ENCODE results near the gene UBE2H. TPM values are rescaled to one million over a fixed set of nuclear protein-coding genes. Genes with fewer than 3 reads are reported as not detected.

Gene UBE2H
- total and polyA plus RNA-seq, 2 donors (not counting 1 experiment from before 2014, with no cell fraction given): 23.3 to 54.1 TPM

- no peak overlapping the region for H3K27ac ChIP-seq (ENCODE audit: low read length in 2 of 2)
- no peak overlapping the region for H2AFZ ChIP-seq (ENCODE audit: insufficient read depth, low read depth, low read length, poor library complexity, severe bottlenecking)
- no peak overlapping the region for H3K4me2 ChIP-seq (replicated peaks; ENCODE audit: low read depth, low read length, poor library complexity, severe bottlenecking)
- H3K27me3 Mint-ChIP-seq: no peaks in the 10 kb centered on the region
- H3K4me1 Mint-ChIP-seq: peaks cover 8% of the 10 kb centered on the region
- peaks cover 2 to 26% of the 10 kb centered on the region in 2 experiments for H3K36me3 ChIP-seq (replicated peaks in 1 of 2; ENCODE audit: control extremely low read depth in 1 of 2, control insufficient read depth in 1 of 2, extremely low read depth in 1 of 2, insufficient read depth in 2 of 2, low read length in 1 of 2)
- peaks cover 4% of the 10 kb centered on the region for H3K79me2 ChIP-seq (ENCODE audit: control insufficient read depth, insufficient read depth, low read length)
- ChIA-PET CTCF (no interaction called here), POLR2A (no interaction called here)
- no peak overlapping the region for H3K4me3 Mint-ChIP-seq
- no peak overlapping the region for H3K4me3 ChIP-seq (ENCODE audit: control extremely low read depth in 1 of 5, extremely low read depth in 1 of 5, insufficient read depth in 1 of 5, low read depth in 2 of 5, low read length in 4 of 5)
- no peak for ATAC-seq (ENCODE audit: low read depth)
- no peaks in the 10 kb centered on the region for H3K9me3 Mint-ChIP-seq (ENCODE audit: insufficient read depth)
- DNase-seq: no peak
- no peaks in the 10 kb centered on the region for H3K27me3 ChIP-seq (replicated peaks in 1 of 4; ENCODE audit: control extremely low read depth in 1 of 4, control insufficient read depth in 3 of 4, insufficient read depth in 4 of 4, low read length in 3 of 4)
- no peaks in the 10 kb centered on the region for H3K9me3 ChIP-seq (ENCODE audit: control extremely low read depth in 1 of 3, control insufficient read depth in 2 of 3, insufficient read depth in 1 of 3, low read length in 2 of 3)
- peaks cover 17% of the 10 kb centered on the region for H4K20me1 ChIP-seq (ENCODE audit: control insufficient read depth, insufficient read depth, low read length, poor library complexity, severe bottlenecking)
- H3K27ac Mint-ChIP-seq: no peak overlapping the region
- peaks cover 7 to 9% of the 10 kb centered on the region in 2 donors for H3K4me1 ChIP-seq (ENCODE audit: control insufficient read depth in 2 of 2, insufficient read depth in 2 of 2, low read length in 2 of 2)
- H3K9ac ChIP-seq (ENCODE audit: low read length): no peak overlapping the region
- no CpG with 5 or more reads among the region's 3 CpGs for WGBS (ENCODE audit: insufficient coverage)
- TF ChIP-seq EZH2 (IDR thresholded peaks at IDR 0.05; ENCODE audit: borderline replicate concordance, insufficient read depth, low read depth, low read length, poor library complexity, severe bottlenecking) (no peak), CTCF (IDR thresholded peaks at IDR 0.05) (no peak)
- intact Hi-C loops (cut with micrococcal nuclease): no loop called here
Measured at GRCh38 chr7:129832701-129833227, 120.0 kb downstream of the UBE2H start.

GRCh38 chr7:129832282-129832681, 120.5 kb downstream of the UBE2H start:
- CTCF ChIA-PET: interaction anchor here (1.0 to 9.3 kb wide), 2 partner anchors 9 to 179 kb away, joined by 4 to 116 read pairs; no protein-coding TSS in a partner anchor
- no peak overlapping the region for H3K9ac ChIP-seq (ENCODE audit: low read length)

More at GRCh38 chr7:129832282-129832681, 120.5 kb downstream of the UBE2H start:
- 100% methylated on average over 2 of the region's 4 CpGs for WGBS (ENCODE audit: insufficient coverage)
- DNase-seq (no peak), ATAC-seq (ENCODE audit: low read depth) (no peak)
- Histone ChIP-seq H3K9me3 (ENCODE audit: control extremely low read depth in 1 of 3, control insufficient read depth in 2 of 3, insufficient read depth in 1 of 3, low read length in 2 of 3) (no peaks in the 10 kb centered on the region), H3K27ac (ENCODE audit: low read length in 2 of 2) (no peak overlapping the region), H4K20me1 (ENCODE audit: control insufficient read depth, insufficient read depth, low read length, poor library complexity, severe bottlenecking) (peaks cover 14% of the 10 kb centered on the region), H3K36me3 (replicated peaks in 1 of 2; ENCODE audit: control extremely low read depth in 1 of 2, control insufficient read depth in 1 of 2, extremely low read depth in 1 of 2, insufficient read depth in 2 of 2, low read length in 1 of 2) (peaks cover 2 to 26% of the 10 kb centered on the region in 2 experiments), H3K27me3 (replicated peaks in 1 of 4; ENCODE audit: control extremely low read depth in 1 of 4, control insufficient read depth in 3 of 4, insufficient read depth in 4 of 4, low read length in 3 of 4) (no peaks in the 10 kb centered on the region), H2AFZ (ENCODE audit: insufficient read depth, low read depth, low read length, poor library complexity, severe bottlenecking) (no peak overlapping the region), H3K4me3 (ENCODE audit: control extremely low read depth in 1 of 5, extremely low read depth in 1 of 5, insufficient read depth in 1 of 5, low read depth in 2 of 5, low read length in 4 of 5) (no peak overlapping the region), H3K4me1 (ENCODE audit: control insufficient read depth in 2 of 2, insufficient read depth in 2 of 2, low read length in 2 of 2) (peaks cover 7 to 9% of the 10 kb centered on the region in 2 donors), H3K4me2 (replicated peaks; ENCODE audit: low read depth, low read length, poor library complexity, severe bottlenecking) (no peak overlapping the region), H3K79me2 (ENCODE audit: control insufficient read depth, insufficient read depth, low read length) (peaks cover 4% of the 10 kb centered on the region)
- no peak for TF ChIP-seq EZH2 (IDR thresholded peaks at IDR 0.05; ENCODE audit: borderline replicate concordance, insufficient read depth, low read depth, low read length, poor library complexity, severe bottlenecking)
- no peak for TF ChIP-seq CTCF (IDR thresholded peaks at IDR 0.05)
- no peak overlapping the region for H3K27ac Mint-ChIP-seq
- no peaks in the 10 kb centered on the region for H3K9me3 Mint-ChIP-seq (ENCODE audit: insufficient read depth)
- intact Hi-C loops (cut with micrococcal nuclease): no loop called here
- H3K4me1 Mint-ChIP-seq: peaks cover 8% of the 10 kb centered on the region
- POLR2A ChIA-PET: no interaction called here
- H3K4me3 Mint-ChIP-seq: no peak overlapping the region
- no peaks in the 10 kb centered on the region for H3K27me3 Mint-ChIP-seq
